Uterus (tissue), 4 donors: Measurements from ENCODE around the gene IKZF1. TPM values are rescaled to one million over a fixed set of nuclear protein-coding genes. Genes with fewer than 3 reads are reported as not detected.
"Not testable (repeated sequence)": the region's sequence is repeated elsewhere in the genome, so short reads cannot be mapped to it uniquely, and the experiment has no call there.

Source experiments
- DNase-seq, 2 donors: peaks; one replicate each; pipeline ENCODE4 v3.0.0-alpha.2; 2019 to 2020
- H3K27ac ChIP-seq, 2 donors: fragments of 200-600 bp; sonication (generic); 1 replicate in 1 of 2; 2 replicates in 1 of 2; pipeline ENCODE4 v1.5.1; 2016 to 2018
- H3K27me3 ChIP-seq, 2 donors: fragments of 200-600 bp; sonication (generic); one replicate each; pipeline ENCODE4 v1.5.1; 2018 to 2019; ENCODE audit warnings: control low read depth in 1 of 2
- H3K36me3 ChIP-seq, 2 donors: fragments of 200-600 bp; sonication (generic); one replicate each; pipeline ENCODE4 v1.5.1; 2019; ENCODE audit warnings: control low read depth in 1 of 2
- H3K4me1 ChIP-seq, 2 donors: fragments of 200-600 bp; sonication (generic); one replicate each; pipeline ENCODE4 v1.5.1; 2018 to 2019; ENCODE audit warnings: control low read depth in 1 of 2
- H3K4me3 ChIP-seq, 2 donors: fragments of 200-600 bp; sonication (generic); 1 replicate in 1 of 2; 2 replicates in 1 of 2; pipeline ENCODE4 v1.5.1; 2018 to 2019; ENCODE audit warnings: mild to moderate bottlenecking in 1 of 2
- H3K9me3 ChIP-seq, 2 donors: fragments of 200-600 bp; sonication (generic); one replicate each; pipeline ENCODE4 v1.5.1; 2019; ENCODE audit warnings: control low read depth in 1 of 2
- CTCF ChIP-seq, 4 experiments: fragments of 200-600 bp in 2 of 4; fragments of 450-650 bp in 2 of 4; sonication (generic) in 2 of 4; IDR thresholded peaks; one replicate each; pipeline ENCODE4 v1.5.1; 2016 to 2019; ENCODE audit warnings: antibody characterized with exemption in 4 of 4, mild to moderate bottlenecking in 2 of 4, moderate library complexity in 1 of 4
- POLR2A ChIP-seq, 2 donors: fragments of 450-650 bp; IDR thresholded peaks; one replicate each; pipeline ENCODE4 v1.6.1; 2016; ENCODE audit warnings: antibody characterized with exemption in 2 of 2, mild to moderate bottlenecking in 1 of 2, moderate library complexity in 1 of 2
- intact Hi-C: fragments of 100-400 bp; cut with DNase I; formaldehyde crosslinking; loops from one replicate; pipeline ENCODE4 v1.15.1; 2023; ENCODE audit warnings: low total_unique reads
- total RNA-seq, 4 donors: library from RNA; depleted of rRNA in 3 of 4; stranded (reverse); fragments of >200 nt in 3 of 4; gene quantifications; one replicate each; pipeline versions ENCODE4 v1.1.0 to v1.2.4, GENCODE V29; 2014 to 2023
- donor health status: DM: yes; HTN: yes; CAD: no.

The IKZF1 gene
- total RNA-seq, 4 donors from 2014 or later = 7.0 to 828 (median 12.8) TPM

- no peaks in the 10 kb centered on the region for H3K9me3 ChIP-seq
- H3K36me3 ChIP-seq = no peaks in the 10 kb centered on the region
- no peak for DNase-seq
- no peak for TF ChIP-seq POLR2A (IDR thresholded peaks at IDR 0.05)
- no peak for TF ChIP-seq CTCF (IDR thresholded peaks at IDR 0.05)
- intact Hi-C loops = no loop called here
- H3K27ac ChIP-seq = no peak overlapping the region
- H3K27me3 ChIP-seq = no peaks in the 10 kb centered on the region
- no peak overlapping the region for H3K4me3 ChIP-seq
- no peaks in the 10 kb centered on the region for H3K4me1 ChIP-seq
These were observed 30.8 kb downstream of the IKZF1 start for GRCh38 chr7:50335230-50335794.

- Histone ChIP-seq H3K4me1 (no peaks in the 10 kb centered on the region), H3K4me3 (no peak overlapping the region), H3K36me3 (no peaks in the 10 kb centered on the region), H3K27ac (no peak overlapping the region), H3K9me3 (no peaks in the 10 kb centered on the region), H3K27me3 (no peaks in the 10 kb centered on the region)
- DNase-seq = no peak
- intact Hi-C loops = no loop called here
- TF ChIP-seq CTCF (IDR thresholded peaks at IDR 0.05) (no peak), POLR2A (IDR thresholded peaks at IDR 0.05) (no peak)
These were observed 31.6 kb downstream of the IKZF1 start for GRCh38 chr7:50335795-50336754.

- H3K36me3 ChIP-seq = no peaks in the 10 kb centered on the region
- no peak for TF ChIP-seq POLR2A (IDR thresholded peaks at IDR 0.05)
- no peak for TF ChIP-seq CTCF (IDR thresholded peaks at IDR 0.05)
- no peaks in the 10 kb centered on the region for H3K9me3 ChIP-seq
- H3K4me3 ChIP-seq = no peak overlapping the region
- H3K4me1 ChIP-seq = no peaks in the 10 kb centered on the region
- no peak overlapping the region for H3K27ac ChIP-seq
- intact Hi-C loops = no loop called here
- H3K27me3 ChIP-seq = no peaks in the 10 kb centered on the region
- DNase-seq = no peak
These were observed 32.6 kb downstream of the IKZF1 start for GRCh38 chr7:50336894-50337703.

GRCh38 chr7:50339472-50339871, 35.0 kb downstream of the IKZF1 start:
- H3K9me3 ChIP-seq, DNase-seq, H3K36me3 ChIP-seq, H3K27me3 ChIP-seq, H3K4me1 ChIP-seq, intact Hi-C loops, H3K27ac ChIP-seq, H3K4me3 ChIP-seq: not testable (repeated sequence)

GRCh38 chr7:50339990-50340500, 35.5 kb downstream of the IKZF1 start:
- Histone ChIP-seq H3K9me3 (no peaks in the 10 kb centered on the region), H3K4me1 (no peaks in the 10 kb centered on the region), H3K27ac (no peak overlapping the region), H3K27me3 (no peaks in the 10 kb centered on the region), H3K4me3 (no peak overlapping the region), H3K36me3 (no peaks in the 10 kb centered on the region)
- intact Hi-C loops = no loop called here
- DNase-seq = no peak
- TF ChIP-seq CTCF (IDR thresholded peaks at IDR 0.05) (no peak), POLR2A (IDR thresholded peaks at IDR 0.05) (no peak)
